Ovary (tissue), 9 donors: ENCODE results near the gene HABP2. TPM values are rescaled to one million over a fixed set of nuclear protein-coding genes. Genes with fewer than 3 reads are reported as not detected.

Experiments used
- DNase-seq, 5 donors: peaks; one replicate each; pipeline ENCODE4 v3.0.0-alpha.2; 2019 to 2020
- H3K27ac ChIP-seq, 2 donors: fragments of 200-600 bp; one replicate each; pipeline versions ENCODE4 v1.5.1 to v1.8.0; 2019 to 2022
- H3K27me3 ChIP-seq: fragments of 200-600 bp; one replicate; pipeline ENCODE4 v1.8.0; 2022
- H3K36me3 ChIP-seq: fragments of 200-600 bp; sonication (generic); one replicate; pipeline ENCODE4 v1.5.1; 2019
- H3K4me1 ChIP-seq: one replicate; pipeline ENCODE4 v1.8.1; 2013; ENCODE audit warnings: mild to moderate bottlenecking, moderate library complexity; ENCODE audit not compliant: insufficient read depth
- H3K4me3 ChIP-seq: fragments of 200-600 bp; sonication (generic); one replicate; pipeline ENCODE4 v1.5.1; 2017
- H3K9me3 ChIP-seq, 2 donors: fragments of 200-600 bp in 1 of 2; sonication (generic) in 1 of 2; one replicate each; pipeline versions ENCODE4 v1.5.1 to v1.8.1; 2013 to 2019; ENCODE audit warnings: mild to moderate bottlenecking in 1 of 2, moderate library complexity in 1 of 2
- EP300 ChIP-seq: sonication (generic); formaldehyde crosslinking; IDR thresholded peaks from one replicate; pipeline ENCODE4 v1.6.1; 2017; ENCODE audit warnings: antibody characterized with exemption
- POLR2A ChIP-seq: fragments of 450-650 bp; IDR thresholded peaks from one replicate; pipeline ENCODE4 v1.6.1; 2017; ENCODE audit warnings: antibody characterized with exemption, mild to moderate bottlenecking, moderate library complexity
- WGBS, 3 donors: extraction: QIAGEN DNeasy Blood & Tissue Kit in 1 of 3; methylation state at CpG; one replicate each; pipeline versions ENCODE4 v1.1.5 to v1.1.7; 2013 to 2017; 5-methylcytosine and 5-hydroxymethylcytosine counted together
- intact Hi-C, 4 donors: fragments of 100-400 bp; cut with DNase I; formaldehyde crosslinking; loops; one replicate each; pipeline versions ENCODE4 v1.11.0 to v1.15.1; 2022 to 2023
- polyA plus RNA-seq, 2 donors: library from polyadenylated mRNA; stranded (reverse); fragments of 200-250 nt in 1 of 2; fragments of 350-450 nt in 1 of 2; fragmentation: Illumina TruSeq in 1 of 2; extraction: RNeasy Lipid Tissue Mini Kit (QIAGEN cat#74804) in 1 of 2; gene quantifications; one replicate each; pipeline ENCODE4 v1.2.3, GENCODE V29; 2013 to 2014
- total RNA-seq, 7 donors: library from RNA; depleted of rRNA in 2 of 7; stranded (reverse); fragments of >200 nt in 2 of 7; fragmentation: NEBNext Ultra II Directional in 3 of 7; extraction: Animal tissue kit (Norgen Biotek cat#: 25700) in 3 of 7; gene quantifications; one replicate each; pipeline versions ENCODE4 v1.1.0 to v1.2.4, GENCODE V29; 2016 to 2023
- TF ChIP-seq, protein P1 (sequence below), 3 donors: fragments of 450-650 bp in 2 of 3; fragments of 200-600 bp in 1 of 3; IDR thresholded peaks; one replicate each; pipeline versions ENCODE4 v1.5.1 to v1.8.0; 2016 to 2022; ENCODE audit warnings: antibody characterized with exemption in 3 of 3, mild to moderate bottlenecking in 1 of 3
- donor health status: DM: no; HTN: no; CAD: no; lungs with moderate emphysema.
- donor health status: DM: no; HTN: no; CAD: no.
- donor health status: Bipolar disorder and iron deficiency.
- donor health status: DM: yes; HTN: yes; CAD: no.
- donor health status: DM: no; HTN: no; CAD: no.
- donor health status: DM: yes; HTN: yes; CAD: no.

HABP2 gene
- total and polyA plus RNA-seq, 9 donors, result 0.07 to 2.3 (median 0.19) TPM; not detected in 3

DNA sequence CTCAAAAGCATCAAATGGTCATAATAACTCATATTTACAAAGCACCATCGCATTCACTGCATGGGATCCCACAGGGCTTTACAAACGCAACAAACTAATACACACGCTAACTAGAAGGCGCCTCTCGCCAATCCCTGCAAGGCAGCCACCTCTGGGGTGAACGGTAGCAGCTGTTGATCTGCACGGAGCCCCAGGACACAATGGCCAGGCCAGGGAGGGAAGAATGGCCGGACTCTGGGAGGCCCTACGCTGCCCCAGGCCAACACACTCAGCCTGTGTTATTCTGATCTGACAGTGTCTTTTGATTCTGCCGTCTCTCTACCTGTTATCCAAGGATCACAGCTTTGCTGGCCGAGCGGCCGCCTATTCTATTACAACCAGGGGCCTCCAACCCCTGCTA lies 41.8 kb downstream of the HABP2 start:
- Histone ChIP-seq H3K9me3 (no peaks in the 10 kb centered on the region), H3K4me1 (no peaks in the 10 kb centered on the region), H3K27ac (no peak overlapping the region), H3K4me3 (no peak overlapping the region), H3K36me3 (no peaks in the 10 kb centered on the region), H3K27me3 (no peaks in the 10 kb centered on the region)
- TF ChIP-seq, protein P1, sequence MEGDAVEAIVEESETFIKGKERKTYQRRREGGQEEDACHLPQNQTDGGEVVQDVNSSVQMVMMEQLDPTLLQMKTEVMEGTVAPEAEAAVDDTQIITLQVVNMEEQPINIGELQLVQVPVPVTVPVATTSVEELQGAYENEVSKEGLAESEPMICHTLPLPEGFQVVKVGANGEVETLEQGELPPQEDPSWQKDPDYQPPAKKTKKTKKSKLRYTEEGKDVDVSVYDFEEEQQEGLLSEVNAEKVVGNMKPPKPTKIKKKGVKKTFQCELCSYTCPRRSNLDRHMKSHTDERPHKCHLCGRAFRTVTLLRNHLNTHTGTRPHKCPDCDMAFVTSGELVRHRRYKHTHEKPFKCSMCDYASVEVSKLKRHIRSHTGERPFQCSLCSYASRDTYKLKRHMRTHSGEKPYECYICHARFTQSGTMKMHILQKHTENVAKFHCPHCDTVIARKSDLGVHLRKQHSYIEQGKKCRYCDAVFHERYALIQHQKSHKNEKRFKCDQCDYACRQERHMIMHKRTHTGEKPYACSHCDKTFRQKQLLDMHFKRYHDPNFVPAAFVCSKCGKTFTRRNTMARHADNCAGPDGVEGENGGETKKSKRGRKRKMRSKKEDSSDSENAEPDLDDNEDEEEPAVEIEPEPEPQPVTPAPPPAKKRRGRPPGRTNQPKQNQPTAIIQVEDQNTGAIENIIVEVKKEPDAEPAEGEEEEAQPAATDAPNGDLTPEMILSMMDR (IDR thresholded peaks at IDR 0.05), result no peak
- no peak for TF ChIP-seq POLR2A
- TF ChIP-seq EP300, result no peak
- intact Hi-C loops, result no loop called here
- DNase-seq, result no peak
- WGBS, 3 donors, result 82 to 85% (median 82%) methylated on average over 13 of the region's 13 CpGs

GRCh38 chr10:113600569-113600968 lies 47.7 kb downstream of the HABP2 start:
- Histone ChIP-seq H3K9me3 (no peaks in the 10 kb centered on the region), H3K4me3 (no peak overlapping the region), H3K27ac (no peak overlapping the region), H3K36me3 (no peaks in the 10 kb centered on the region), H3K4me1 (no peaks in the 10 kb centered on the region), H3K27me3 (no peaks in the 10 kb centered on the region)
- intact Hi-C loops, result no loop called here
- WGBS, 3 donors, result 79 to 93% (median 90%) methylated on average over 3 of the region's 3 CpGs
- DNase-seq, result no peak
- TF ChIP-seq EP300 (no peak), POLR2A (no peak)
- TF ChIP-seq, protein P1 (IDR thresholded peaks at IDR 0.05), result no peak

- 70 to 76% (median 75%) methylated on average over 12 to 13 of the region's 13 CpGs for WGBS, 3 donors
- H3K27me3 ChIP-seq, result no peaks in the 10 kb centered on the region
- TF ChIP-seq, protein P1 (IDR thresholded peaks at IDR 0.05), result no peak
- TF ChIP-seq EP300, result no peak
- H3K4me3 ChIP-seq, result no peak overlapping the region
- DNase-seq, result no peak
- no peaks in the 10 kb centered on the region for H3K4me1 ChIP-seq
- intact Hi-C loops, result no loop called here
- no peak overlapping the region for H3K27ac ChIP-seq
- no peaks in the 10 kb centered on the region for H3K36me3 ChIP-seq
- no peaks in the 10 kb centered on the region for H3K9me3 ChIP-seq
Observed at GRCh38 chr10:113603057-113603777, 50.4 kb downstream of the HABP2 start.

DNA sequence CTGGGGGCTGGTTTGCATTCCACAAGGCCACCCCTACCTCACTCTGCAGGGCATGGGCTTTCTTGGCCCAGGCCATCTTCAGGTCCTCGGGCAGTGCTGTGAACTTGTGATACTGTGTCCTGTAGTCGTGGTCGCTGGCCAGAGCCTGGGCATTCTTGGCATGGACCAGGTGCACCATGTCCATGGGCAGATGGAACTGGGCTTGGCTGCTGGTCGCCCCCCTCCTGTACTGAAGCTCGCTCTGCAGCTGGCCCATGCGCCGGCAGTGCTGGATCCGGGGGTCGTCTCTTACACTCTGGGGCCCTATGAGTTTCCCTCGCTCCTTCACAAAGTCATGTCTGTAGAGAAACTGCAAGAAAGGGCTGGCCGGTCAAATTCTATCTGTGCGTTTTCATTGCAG lies 51.7 kb downstream of the HABP2 start:
- H3K4me3 ChIP-seq, result no peak overlapping the region
- TF ChIP-seq EP300, result no peak
- TF ChIP-seq, protein P1 (IDR thresholded peaks at IDR 0.05), result no peak
- TF ChIP-seq POLR2A, result no peak
- H3K4me1 ChIP-seq, result no peaks in the 10 kb centered on the region
- no peaks in the 10 kb centered on the region for H3K9me3 ChIP-seq
- no peak overlapping the region for H3K27ac ChIP-seq
- H3K27me3 ChIP-seq, result no peaks in the 10 kb centered on the region
- DNase-seq, result no peak
- WGBS, 3 donors, result 89 to 91% (median 90%) methylated on average over 12 of the region's 12 CpGs
- intact Hi-C loops, result no loop called here
- H3K36me3 ChIP-seq, result no peaks in the 10 kb centered on the region
